Epithelial cell of proximal tubule (primary cell): ENCODE results near the gene MORN1. TPM values are rescaled to one million over a fixed set of nuclear protein-coding genes. Genes with fewer than 3 reads are reported as not detected.

Experiments
- DNase-seq: peaks from one replicate; pipeline ENCODE4 v3.0.0-alpha.2; 2011; ENCODE audit warnings: low read depth
- H3K4me3 ChIP-seq: 2 replicates; pipeline ENCODE4 v1.5.1; 2011; ENCODE audit warnings: low read depth, mild to moderate bottlenecking, low read length
- CTCF ChIP-seq: conservative IDR thresholded peaks from 2 replicates; pipeline ENCODE4 v1.5.1; 2012; ENCODE audit warnings: low read depth, mild to moderate bottlenecking, low read length
- total RNA-seq: library from RNA; depleted of rRNA; stranded (reverse); fragments of >200 nt; gene quantifications from 2 replicates; pipeline ENCODE4 v1.2.3, GENCODE V29; 2015

Gene MORN1
- total RNA-seq, 1 donor from 2014 or later, result 8.1 TPM

- TF ChIP-seq CTCF, result no peak
- no peak for DNase-seq
- H3K4me3 ChIP-seq, result no peak overlapping the region
Observed at GRCh38 chr1:2342384-2343022, 48.9 kb downstream of the MORN1 start.

- TF ChIP-seq CTCF, result no peak
- no peak for DNase-seq
- H3K4me3 ChIP-seq, result no peak overlapping the region
Observed at GRCh38 chr1:2341706-2342383, 49.5 kb downstream of the MORN1 start.

- no peak for DNase-seq
- no peak for TF ChIP-seq CTCF
Observed at GRCh38 chr1:2340918-2341254, 50.5 kb downstream of the MORN1 start.

GRCh38 chr1:2340086-2340917 is 51.1 kb downstream of the MORN1 start:
- DNase-seq, result no peak
- no peak for TF ChIP-seq CTCF
- H3K4me3 ChIP-seq, result no peak overlapping the region

More at GRCh38 chr1:2340918-2341254, 50.5 kb downstream of the MORN1 start:
- no peak overlapping the region for H3K4me3 ChIP-seq

DNA sequence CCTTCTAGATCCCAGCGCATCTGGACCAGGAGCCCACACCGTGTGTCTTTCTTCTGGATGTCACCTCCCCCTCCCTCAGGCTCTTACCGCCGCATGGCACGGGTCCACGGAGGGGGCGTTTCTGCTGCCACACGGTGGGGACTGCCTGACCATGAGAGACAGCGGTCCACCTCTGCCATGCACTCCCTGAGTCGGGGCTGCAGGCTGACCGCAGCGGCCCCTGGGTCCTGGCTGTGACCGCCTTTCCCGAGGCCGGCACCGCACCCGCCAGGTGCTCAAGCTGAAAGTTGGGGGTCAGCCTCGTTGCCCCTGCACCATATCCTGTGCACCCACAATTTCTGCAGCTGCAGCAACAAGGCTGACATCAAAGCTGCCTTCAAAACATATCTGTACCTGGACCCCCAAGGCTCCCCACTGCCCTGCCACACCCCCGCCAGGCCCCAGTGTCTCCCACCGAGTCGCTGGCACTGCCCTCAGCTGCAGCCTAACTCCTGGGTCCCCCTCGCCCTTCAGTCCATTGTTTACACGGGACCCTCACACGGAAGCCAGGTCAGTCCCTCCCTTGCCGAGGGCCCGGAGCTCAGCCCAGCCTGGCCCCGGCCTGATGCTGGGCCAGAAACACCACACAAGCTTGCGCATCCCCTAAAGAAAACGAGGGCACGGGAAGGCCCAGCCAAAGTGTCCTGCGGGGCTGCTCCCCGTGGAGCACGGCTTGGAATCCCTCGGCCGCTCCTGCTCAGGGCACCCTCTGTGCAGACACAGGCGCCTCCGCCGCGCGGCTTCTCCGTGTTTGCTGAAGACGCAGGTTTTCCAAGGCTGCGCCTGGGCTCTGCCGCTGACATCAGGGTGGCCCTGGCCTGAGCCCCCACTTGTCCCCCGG is 51.9 kb downstream of the MORN1 start:
- TF ChIP-seq CTCF, result no peak
- no peak for DNase-seq
- no peak overlapping the region for H3K4me3 ChIP-seq

DNA sequence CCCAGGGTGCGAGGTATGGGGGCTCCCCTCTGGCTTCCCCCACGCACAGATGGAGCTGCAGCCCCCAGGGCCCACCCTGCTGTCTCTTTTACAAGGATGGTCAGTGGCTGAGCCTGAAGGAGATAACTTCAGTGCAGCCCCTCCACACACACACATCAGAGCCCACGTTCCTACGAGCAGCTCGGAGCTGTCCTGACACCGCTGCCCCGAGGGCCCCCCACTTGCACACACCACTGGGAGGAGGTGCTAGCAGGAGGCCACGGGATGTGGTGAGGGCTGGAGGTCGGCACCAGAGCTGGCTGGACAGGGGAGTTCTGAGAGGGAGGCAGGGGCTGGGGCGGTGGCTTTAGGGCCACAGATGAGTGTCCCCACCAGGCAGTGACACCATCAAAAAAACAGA is 53.9 kb downstream of the MORN1 start:
- no peak for TF ChIP-seq CTCF
- no peak for DNase-seq
- no peak overlapping the region for H3K4me3 ChIP-seq
